Panc1 (cell line): Measurements from ENCODE around the gene FBRSL1.

Experiments used
- CTCF ChIP-seq: fragments of 450-650 bp; IDR thresholded peaks from 2 replicates; pipeline ENCODE4 v1.5.1; 2017; ENCODE audit warnings: mild to moderate bottlenecking
- POLR2AphosphoS5 ChIP-seq: IDR thresholded peaks from 2 replicates; pipeline ENCODE4 v1.6.1; 2012; ENCODE audit warnings: mild to moderate bottlenecking, low read depth, low read length, moderate library complexity
- REST ChIP-seq, 2 experiments: IDR thresholded peaks; 2 replicates each; pipeline ENCODE4 v1.6.1; 2011 to 2012; ENCODE audit warnings: low read depth in 2 of 2, control low read depth in 1 of 2, low read length in 1 of 2, mild to moderate bottlenecking in 1 of 2, moderate library complexity in 1 of 2; ENCODE audit not compliant: insufficient read depth in 1 of 2
- TCF7L2 ChIP-seq: IDR thresholded peaks from 2 replicates; pipeline ENCODE4 v1.6.1; 2011; ENCODE audit warnings: mild to moderate bottlenecking, low read depth, low read length, inconsistent platforms

GRCh38 chr12:132489602-132490266 is at the start of gene FBRSL1:
- TF ChIP-seq CTCF (no peak), POLR2AphosphoS5 (no peak), TCF7L2 (no peak), REST (IDR thresholded peaks at IDR 0.05; ENCODE audit: insufficient read depth in 1 of 2, low read depth in 2 of 2, low read length in 1 of 2) (no peak)
